PC-3 (cell line): ENCODE measurements around the gene ARNT2. TPM values are rescaled to one million over a fixed set of nuclear protein-coding genes. Genes with fewer than 3 reads are reported as not detected.
A peak's percentile ranks its signal among the peaks of the same experiment; 100 is the strongest.

Source experiments
- ATAC-seq: fragments of 200-7000 bp; cut with Tn5 transposase; 2 replicates; pipeline ENCODE4 v1.9.1; 2020; ENCODE audit warnings: mild to moderate bottlenecking, moderate library complexity
- BruUV-seq: library from RNA; stranded (reverse); fragments of 400-500 nt; replicated peaks from 2 replicates; lab custom pipeline; 2021; lab: Mats Ljungman, UMichigan
- CTCF ChIA-PET: fragments of 300-600 bp; sonication (Branson Sonifier 250); formaldehyde crosslinking; loops from one replicate; lab custom pipeline; 2022; ENCODE audit warnings: antibody characterized with exemption; lab: Charles Lee
- POLR2A ChIA-PET: fragments of 300-600 bp; sonication (Branson Sonifier 250); formaldehyde crosslinking; loops from one replicate; lab custom pipeline; 2022; ENCODE audit warnings: antibody characterized with exemption; ENCODE audit not compliant: unreplicated experiment; lab: Charles Lee
- DNase-seq: peaks from one replicate; pipeline ENCODE4 v3.0.0-alpha.2; 2015
- H2AFZ ChIP-seq: fragments of 300-600 bp; sonication (generic); 2 replicates; pipeline ENCODE4 v1.6.0; 2016; ENCODE audit warnings: antibody characterized with exemption, low read length
- H3F3A ChIP-seq: fragments of 300-600 bp; sonication (generic); one replicate; pipeline ENCODE4 v1.6.0; 2017; ENCODE audit warnings: antibody characterized with exemption, low read length, control low read depth, mild to moderate bottlenecking; ENCODE audit not compliant: unreplicated experiment
- H3K27ac ChIP-seq: fragments of 300-600 bp; sonication (generic); 2 replicates; pipeline ENCODE4 v1.5.1; 2016; ENCODE audit warnings: mild to moderate bottlenecking, low read length
- H3K27me3 ChIP-seq: fragments of 300-600 bp; sonication (generic); 2 replicates; pipeline ENCODE4 v1.6.1; 2016; ENCODE audit warnings: low read length, mixed read lengths
- H3K36me3 ChIP-seq: fragments of 300-600 bp; sonication (generic); 2 replicates; pipeline ENCODE4 v1.6.1; 2016; ENCODE audit warnings: low read depth, mixed run types, low read length, mixed read lengths
- H3K4me1 ChIP-seq: fragments of 300-600 bp; sonication (generic); 2 replicates; pipeline ENCODE4 v1.5.1; 2016; ENCODE audit warnings: low read length; ENCODE audit not compliant: insufficient read depth
- H3K4me2 ChIP-seq: fragments of 300-600 bp; sonication (generic); 2 replicates; pipeline ENCODE4 v1.6.0; 2016; ENCODE audit warnings: low read length
- H3K4me3 ChIP-seq: fragments of 300-600 bp; sonication (generic); 2 replicates; pipeline ENCODE4 v1.5.1; 2016; ENCODE audit warnings: mild to moderate bottlenecking, low read length, mixed read lengths
- H3K79me2 ChIP-seq: fragments of 300-600 bp; sonication (generic); 2 replicates; pipeline ENCODE4 v1.6.1; 2017; ENCODE audit warnings: low read length, mixed read lengths
- H3K9ac ChIP-seq: fragments of 300-600 bp; sonication (generic); 2 replicates; pipeline ENCODE4 v1.6.0; 2016; ENCODE audit warnings: mild to moderate bottlenecking, low read length
- H3K9me2 ChIP-seq: fragments of 300-600 bp; sonication (generic); replicated peaks from 2 replicates; pipeline ENCODE4 v1.6.1; 2016; ENCODE audit warnings: mixed run types, low read length, mixed read lengths
- H3K9me3 ChIP-seq: fragments of 300-600 bp; sonication (generic); 2 replicates; pipeline ENCODE4 v1.6.1; 2016; ENCODE audit warnings: low read length, mixed read lengths
- H4K20me1 ChIP-seq: fragments of 300-600 bp; sonication (generic); 2 replicates; pipeline ENCODE4 v1.6.1; 2016; ENCODE audit warnings: low read length, mixed read lengths
- EZH2 ChIP-seq: fragments of 300-600 bp; sonication (generic); IDR thresholded peaks from one replicate; pipeline ENCODE4 v1.6.1; 2017; ENCODE audit warnings: antibody characterized with exemption, mild to moderate bottlenecking, low read length; ENCODE audit not compliant: unreplicated experiment
- EZH2phosphoT487 ChIP-seq: fragments of 300-600 bp; sonication (generic); IDR thresholded peaks from 2 replicates; pipeline ENCODE4 v1.6.1; 2018; ENCODE audit warnings: mild to moderate bottlenecking, antibody characterized with exemption, low read length, borderline replicate concordance
- intact Hi-C: fragments of 100-400 bp; cut with micrococcal nuclease; formaldehyde crosslinking; loops from 2 replicates; pipeline ENCODE4 v1.9.0; 2023
- total RNA-seq: library from RNA; depleted of rRNA; stranded (reverse); fragments of >200 nt; gene quantifications from 2 replicates; pipeline ENCODE4 v1.2.3, GENCODE V29; 2014
- TF ChIP-seq, protein P1 (sequence below): fragments of 300-600 bp; sonication (generic); conservative IDR thresholded peaks from 2 replicates; pipeline ENCODE4 v1.5.1; 2017; ENCODE audit warnings: antibody characterized with exemption, low read depth, mild to moderate bottlenecking, low read length

The ARNT2 gene
- total RNA-seq, 1 experiment from 2014 or later = 0.11 TPM

DNA sequence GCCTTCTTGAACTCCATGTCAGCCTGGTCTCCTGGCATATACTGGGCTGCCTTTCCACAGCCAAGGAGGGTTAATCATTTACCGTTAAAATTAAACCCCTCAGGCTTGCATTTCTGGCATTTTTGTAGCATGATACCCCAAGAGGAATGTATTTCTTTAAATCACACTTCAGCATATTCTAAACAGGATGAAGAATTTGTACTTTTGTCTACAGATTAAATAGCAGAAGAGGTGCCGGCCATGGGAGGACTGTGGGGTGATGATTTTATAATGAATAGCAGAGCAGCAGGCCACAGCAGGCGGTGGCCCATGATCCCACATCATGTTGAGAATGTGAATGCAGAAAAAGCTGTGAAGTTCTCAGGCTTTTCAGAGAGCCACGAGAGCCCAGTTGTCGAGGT, 90.2 kb downstream of the ARNT2 start:
- DNase-seq (peak; percentile 47), ATAC-seq (no peak)
- ChIA-PET CTCF (no interaction called here), POLR2A (no interaction called here)
- Histone ChIP-seq H3K79me2 (no peaks in the 10 kb centered on the region), H3K4me2 (0 out of 2 replicates have a peak overlapping the region, but pooled peaks have one; percentile 16), H3K9me3 (no peaks in the 10 kb centered on the region), H3K4me1 (no peaks in the 10 kb centered on the region), H3K27me3 (no peaks in the 10 kb centered on the region), H3K27ac (no peak overlapping the region), H3K9ac (no peak overlapping the region), H3K4me3 (no peak overlapping the region), H2AFZ (no peak overlapping the region), H3K9me2 (no peaks in the 10 kb centered on the region), H3F3A (no peaks in the 10 kb centered on the region), H4K20me1 (no peaks in the 10 kb centered on the region), H3K36me3 (no peaks in the 10 kb centered on the region)
- intact Hi-C loops = no loop called here
- TF ChIP-seq, protein P1, sequence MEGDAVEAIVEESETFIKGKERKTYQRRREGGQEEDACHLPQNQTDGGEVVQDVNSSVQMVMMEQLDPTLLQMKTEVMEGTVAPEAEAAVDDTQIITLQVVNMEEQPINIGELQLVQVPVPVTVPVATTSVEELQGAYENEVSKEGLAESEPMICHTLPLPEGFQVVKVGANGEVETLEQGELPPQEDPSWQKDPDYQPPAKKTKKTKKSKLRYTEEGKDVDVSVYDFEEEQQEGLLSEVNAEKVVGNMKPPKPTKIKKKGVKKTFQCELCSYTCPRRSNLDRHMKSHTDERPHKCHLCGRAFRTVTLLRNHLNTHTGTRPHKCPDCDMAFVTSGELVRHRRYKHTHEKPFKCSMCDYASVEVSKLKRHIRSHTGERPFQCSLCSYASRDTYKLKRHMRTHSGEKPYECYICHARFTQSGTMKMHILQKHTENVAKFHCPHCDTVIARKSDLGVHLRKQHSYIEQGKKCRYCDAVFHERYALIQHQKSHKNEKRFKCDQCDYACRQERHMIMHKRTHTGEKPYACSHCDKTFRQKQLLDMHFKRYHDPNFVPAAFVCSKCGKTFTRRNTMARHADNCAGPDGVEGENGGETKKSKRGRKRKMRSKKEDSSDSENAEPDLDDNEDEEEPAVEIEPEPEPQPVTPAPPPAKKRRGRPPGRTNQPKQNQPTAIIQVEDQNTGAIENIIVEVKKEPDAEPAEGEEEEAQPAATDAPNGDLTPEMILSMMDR = no peak
- TF ChIP-seq EZH2 (no peak), EZH2phosphoT487 (no peak)
- BruUV-seq = no TSS peak

DNA sequence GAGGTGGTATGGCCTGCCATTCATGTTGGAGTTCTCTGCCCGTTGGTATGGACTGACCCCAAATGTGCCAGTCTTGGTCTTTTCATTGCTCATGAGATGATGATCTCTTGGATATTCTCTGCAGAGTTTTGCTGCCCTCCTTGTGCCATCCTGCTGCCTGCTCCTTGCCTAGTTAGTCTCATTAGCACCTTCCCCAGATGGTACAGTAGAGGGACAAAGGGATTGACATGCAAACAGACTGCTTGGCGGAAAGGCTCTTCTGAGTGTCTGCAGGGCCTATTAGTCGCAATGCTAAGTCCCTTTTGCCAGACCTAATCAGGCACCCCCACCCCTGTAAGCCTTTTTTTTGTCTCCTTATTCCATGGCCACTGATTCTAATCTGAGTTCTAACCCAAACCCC, 90.6 kb downstream of the ARNT2 start:
- Histone ChIP-seq H3K4me2 (no peak overlapping the region), H3K4me1 (no peaks in the 10 kb centered on the region), H3K27me3 (no peaks in the 10 kb centered on the region), H3K79me2 (no peaks in the 10 kb centered on the region), H3F3A (no peaks in the 10 kb centered on the region), H3K9ac (no peak overlapping the region), H3K9me2 (no peaks in the 10 kb centered on the region), H2AFZ (no peak overlapping the region), H3K36me3 (no peaks in the 10 kb centered on the region), H3K9me3 (no peaks in the 10 kb centered on the region), H3K4me3 (no peak overlapping the region), H3K27ac (no peak overlapping the region), H4K20me1 (no peaks in the 10 kb centered on the region)
- POLR2A ChIA-PET = no interaction called here
- CTCF ChIA-PET = no interaction called here
- ATAC-seq (no peak), DNase-seq (no peak)
- intact Hi-C loops = no loop called here
- no TSS peak for BruUV-seq
- TF ChIP-seq, protein P1 = no peak
- no peak for TF ChIP-seq EZH2phosphoT487
- no peak for TF ChIP-seq EZH2

DNA sequence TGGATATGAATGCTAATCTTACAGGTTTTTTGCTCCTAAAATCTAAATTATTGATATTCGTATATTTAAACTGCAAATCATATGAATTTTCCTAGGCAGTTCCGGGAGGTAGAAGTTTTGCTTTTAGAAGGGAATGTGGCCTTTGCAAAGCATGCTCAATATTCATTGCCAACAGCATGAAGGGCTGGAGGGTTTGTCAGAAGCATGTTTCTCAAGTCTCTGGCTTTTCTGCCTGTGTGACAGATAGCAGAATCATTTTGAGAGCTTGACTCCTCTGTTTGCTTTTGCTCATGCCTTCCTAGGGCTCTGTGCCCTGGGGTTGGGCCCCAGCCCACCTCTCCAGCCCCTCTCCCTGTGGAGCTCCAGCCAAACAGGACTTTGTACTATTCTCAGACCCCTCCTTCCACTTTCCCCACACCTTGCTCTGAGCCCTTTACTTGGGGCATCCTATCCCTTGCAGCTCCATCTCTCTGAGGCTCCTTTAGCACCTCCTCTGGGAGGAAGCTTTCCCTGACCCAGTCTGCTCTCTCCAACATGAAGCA, 91.3 kb downstream of the ARNT2 start:
- Histone ChIP-seq H3K9me3 (no peaks in the 10 kb centered on the region), H3K4me3 (no peak overlapping the region), H3K9me2 (no peaks in the 10 kb centered on the region), H3K9ac (no peak overlapping the region), H3F3A (no peaks in the 10 kb centered on the region), H3K4me1 (no peaks in the 10 kb centered on the region), H3K79me2 (no peaks in the 10 kb centered on the region), H3K27ac (no peak overlapping the region), H3K36me3 (no peaks in the 10 kb centered on the region), H3K27me3 (no peaks in the 10 kb centered on the region), H4K20me1 (no peaks in the 10 kb centered on the region), H2AFZ (no peak overlapping the region), H3K4me2 (no peak overlapping the region)
- ATAC-seq (no peak), DNase-seq (no peak)
- ChIA-PET POLR2A (no interaction called here), CTCF (no interaction called here)
- no TSS peak for BruUV-seq
- TF ChIP-seq, protein P1 = no peak
- TF ChIP-seq EZH2phosphoT487 (no peak), EZH2 (no peak)
- intact Hi-C loops = no loop called here
